Measurements from ENCODE around the gene ZNF446.
"Not testable (repeated sequence)": the region's sequence is repeated elsewhere in the genome, so short reads cannot be mapped to it uniquely, and the experiment has no call there.

Gene ZNF446

DNA sequence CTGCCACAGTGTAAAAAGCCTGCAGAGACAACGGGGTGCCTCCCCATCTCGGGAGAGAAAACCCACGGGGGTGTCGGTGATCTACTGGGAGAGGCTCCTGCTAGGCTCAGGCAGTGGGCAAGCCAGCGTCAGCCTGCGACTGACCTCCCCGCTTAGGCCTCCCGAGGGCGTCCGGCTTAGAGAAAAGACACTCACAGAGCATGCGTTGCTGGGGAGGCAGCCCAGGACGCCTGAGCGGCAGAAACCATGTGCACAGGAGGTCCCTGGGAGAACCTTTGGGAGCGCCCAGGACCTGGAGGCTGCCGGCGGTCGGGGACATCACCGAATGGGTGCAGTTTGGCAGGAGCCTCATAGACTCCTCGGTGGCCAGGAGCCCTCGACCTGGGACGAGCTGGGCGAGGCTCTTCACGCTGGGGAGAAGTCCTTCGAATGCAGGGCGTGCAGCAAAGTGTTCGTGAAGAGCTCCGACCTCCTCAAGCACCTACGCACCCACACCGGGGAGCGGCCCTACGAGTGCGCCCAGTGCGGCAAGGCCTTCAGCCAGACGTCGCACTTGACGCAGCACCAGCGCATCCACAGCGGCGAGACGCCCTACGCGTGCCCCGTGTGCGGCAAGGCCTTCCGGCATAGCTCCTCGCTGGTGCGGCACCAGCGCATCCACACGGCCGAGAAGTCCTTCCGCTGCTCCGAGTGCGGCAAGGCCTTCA, 5.2 kb upstream of the ZNF446 start:
- not testable (repeated sequence) for DNase-seq (ENCODE audit: low spot score)

DNA sequence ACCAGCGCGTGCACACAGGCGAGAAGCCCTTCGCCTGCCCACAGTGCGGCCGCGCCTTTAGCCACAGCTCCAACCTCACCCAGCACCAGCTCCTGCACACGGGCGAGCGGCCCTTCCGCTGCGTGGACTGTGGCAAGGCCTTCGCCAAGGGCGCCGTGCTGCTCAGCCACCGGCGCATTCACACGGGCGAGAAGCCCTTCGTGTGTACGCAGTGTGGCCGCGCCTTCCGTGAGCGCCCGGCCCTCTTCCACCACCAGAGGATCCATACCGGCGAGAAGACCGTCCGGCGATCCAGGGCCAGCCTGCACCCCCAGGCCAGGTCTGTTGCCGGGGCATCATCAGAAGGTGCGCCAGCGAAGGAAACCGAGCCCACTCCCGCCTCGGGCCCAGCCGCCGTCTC, 4.4 kb upstream of the ZNF446 start:
- no peak for DNase-seq (ENCODE audit: low spot score)

DNA sequence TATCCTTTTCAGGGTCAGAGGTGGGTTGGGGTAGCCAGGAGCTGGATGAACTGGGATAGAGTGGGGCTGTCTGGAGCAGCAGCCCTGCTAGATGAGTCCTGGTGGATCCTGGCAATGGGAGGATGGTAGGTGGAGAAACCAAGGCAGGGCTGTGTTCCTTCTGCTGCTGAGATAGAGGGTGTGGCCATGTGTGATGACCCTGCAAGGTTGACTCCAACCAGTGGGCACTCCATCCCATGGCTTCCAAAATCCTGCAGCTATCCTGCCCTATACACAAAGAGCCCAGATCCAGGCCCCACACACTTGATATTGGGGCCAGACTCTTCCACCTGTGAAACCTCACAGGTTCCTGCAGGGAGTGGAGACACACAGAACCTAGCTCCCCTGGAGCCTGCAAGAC, 2.4 kb upstream of the ZNF446 start:
- DNase-seq (ENCODE audit: low spot score), result no peak

DNA sequence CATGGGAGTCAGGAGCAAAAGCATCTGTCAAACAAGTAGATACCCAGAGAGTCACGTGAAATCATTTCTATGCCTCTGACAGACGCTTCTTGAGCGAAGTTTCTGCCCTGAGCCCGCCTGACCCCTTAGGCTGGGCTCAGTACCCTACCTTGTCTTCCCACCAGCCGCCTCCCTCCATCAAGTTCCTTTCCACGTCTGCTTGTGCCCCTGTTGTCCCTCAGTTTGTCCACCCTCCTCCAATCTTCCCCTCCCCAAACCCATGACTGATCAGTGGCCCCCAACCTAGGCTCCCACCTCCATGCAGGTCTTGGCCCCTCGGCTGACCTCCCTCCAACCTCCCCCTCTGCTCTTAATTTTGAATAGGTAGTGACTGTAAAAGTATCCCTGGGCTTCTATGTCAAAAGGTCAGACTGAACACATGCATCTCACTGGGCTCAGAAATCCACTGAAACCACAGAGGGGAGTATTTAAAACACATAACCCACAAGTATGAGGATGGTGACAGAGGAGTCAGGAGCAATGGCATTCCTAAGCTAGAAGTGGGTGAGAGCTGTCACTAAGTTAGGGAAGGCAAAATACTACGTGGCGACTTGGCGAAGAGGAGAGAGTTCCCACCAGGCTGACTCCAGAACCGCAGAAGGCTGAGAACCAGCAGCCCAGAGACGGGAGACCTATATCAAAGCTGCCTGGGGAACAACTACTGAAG, 1.7 kb upstream of the ZNF446 start:
- no peak for DNase-seq (ENCODE audit: low spot score)

DNA sequence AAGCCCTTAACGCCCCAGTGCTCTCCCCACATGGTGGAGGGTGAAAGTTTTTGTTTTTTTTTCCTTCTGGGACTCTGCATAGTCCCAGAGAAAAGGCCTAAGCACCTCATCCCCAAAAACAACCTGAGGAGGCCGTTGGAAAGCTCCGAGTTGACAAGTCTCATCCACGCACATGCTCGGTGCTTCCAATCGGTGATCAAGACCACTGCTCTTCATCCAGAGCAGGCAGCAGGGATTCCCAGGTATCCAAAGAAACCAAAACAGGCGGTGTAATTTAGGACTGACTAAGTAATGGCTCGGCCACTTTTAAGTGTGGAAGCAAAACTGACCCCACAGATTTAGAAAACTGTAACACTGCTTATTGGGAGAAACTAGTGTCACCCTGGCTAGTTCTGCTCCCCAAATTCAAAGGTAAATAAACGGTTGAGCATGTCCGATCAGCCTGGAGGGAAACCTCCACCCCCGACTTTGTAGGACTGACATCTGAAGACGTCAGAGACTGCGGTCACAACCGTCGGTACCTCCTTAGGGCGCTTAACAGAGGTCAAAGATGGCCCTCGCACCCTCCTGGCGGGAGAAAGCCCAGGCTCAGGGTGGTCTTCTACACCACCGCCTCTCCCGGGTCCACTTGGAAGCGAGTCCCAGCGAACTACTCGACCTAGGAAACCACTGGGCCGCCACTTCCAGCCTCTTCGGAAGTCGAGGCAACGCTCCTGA, 997 bp upstream of the ZNF446 start:
- DNase-seq (ENCODE audit: low spot score), result no peak

DNA sequence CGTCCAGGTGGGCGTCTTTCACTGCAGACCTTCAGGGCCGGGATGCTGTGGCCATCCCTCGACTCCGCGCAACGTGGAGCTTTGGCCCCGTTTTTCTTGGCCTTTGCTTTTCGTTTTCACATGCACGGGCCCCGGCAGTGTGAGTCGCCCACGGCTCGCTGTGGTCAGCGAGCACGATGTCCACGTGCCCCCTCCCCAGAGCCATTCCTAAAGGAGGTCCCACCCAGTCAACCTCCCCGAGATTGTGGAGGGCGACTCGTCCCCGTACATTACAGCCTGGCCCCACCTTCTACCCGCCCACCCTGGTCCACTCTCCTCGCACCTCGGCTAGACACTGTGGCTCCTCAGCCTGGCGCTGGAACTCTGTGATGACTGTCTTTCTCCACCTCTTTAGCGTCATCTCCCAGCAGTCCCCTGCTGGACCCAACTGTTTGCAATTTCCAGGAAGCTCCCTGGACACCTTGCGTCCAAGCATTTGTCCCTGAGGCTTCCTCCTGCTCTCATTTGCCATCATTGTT, 405 bp downstream of the ZNF446 start:
- no peak for DNase-seq (ENCODE audit: low spot score)

DNA sequence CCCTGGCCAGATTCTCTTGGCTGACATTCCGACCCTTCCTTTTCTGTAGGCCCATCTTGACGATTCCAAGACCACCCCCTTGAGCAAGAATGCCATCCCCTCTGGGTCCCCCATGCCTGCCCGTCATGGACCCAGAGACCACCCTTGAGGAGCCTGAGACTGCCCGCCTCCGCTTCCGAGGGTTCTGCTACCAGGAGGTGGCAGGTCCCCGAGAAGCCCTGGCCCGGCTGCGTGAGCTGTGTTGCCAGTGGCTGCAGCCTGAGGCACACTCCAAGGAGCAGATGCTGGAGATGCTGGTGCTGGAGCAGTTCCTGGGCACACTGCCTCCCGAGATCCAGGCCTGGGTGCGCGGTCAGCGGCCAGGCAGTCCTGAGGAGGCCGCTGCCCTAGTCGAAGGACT, 978 bp downstream of the ZNF446 start:
- no peak for DNase-seq (ENCODE audit: low spot score)

DNA sequence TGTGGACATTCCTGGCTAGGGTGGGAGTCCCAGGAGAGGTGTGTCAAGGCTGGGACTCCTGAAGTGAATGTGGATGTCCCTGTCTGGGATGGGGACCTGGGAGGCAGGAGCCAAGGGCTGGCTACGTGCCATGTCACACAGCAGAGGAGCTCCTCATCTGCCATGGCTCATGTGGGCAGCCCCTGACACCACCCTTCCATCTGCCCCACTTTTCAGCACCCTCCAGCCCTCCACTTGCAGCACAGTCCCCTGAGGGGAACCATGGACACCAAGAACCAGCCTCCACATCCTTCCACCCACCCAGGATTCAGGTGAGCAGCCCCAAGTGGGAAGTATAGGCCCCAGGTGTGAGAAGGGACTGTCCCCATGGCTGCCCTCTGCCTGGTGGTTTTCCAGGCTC, 1.7 kb downstream of the ZNF446 start:
- no peak for DNase-seq (ENCODE audit: low spot score)

DNA sequence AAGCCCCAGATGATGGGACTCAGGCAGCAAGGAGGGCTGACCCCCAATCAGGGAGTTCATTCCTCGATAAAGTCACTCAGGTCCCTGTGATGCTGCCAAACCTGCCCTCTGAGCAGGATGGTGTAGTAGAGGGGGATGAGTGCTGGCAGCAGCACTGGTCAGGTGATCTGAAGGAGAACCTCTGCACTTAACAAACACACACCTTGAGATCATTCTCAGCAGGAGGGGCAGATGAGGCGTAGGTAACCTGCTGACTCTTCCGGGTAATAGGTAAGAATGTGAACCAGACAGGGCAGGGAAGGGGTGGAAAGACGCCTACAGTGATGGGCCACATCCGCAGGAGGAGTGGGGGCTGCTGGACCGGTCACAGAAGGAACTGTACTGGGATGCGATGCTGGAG, 3.2 kb downstream of the ZNF446 start:
- DNase-seq (ENCODE audit: low spot score), result no peak

DNA sequence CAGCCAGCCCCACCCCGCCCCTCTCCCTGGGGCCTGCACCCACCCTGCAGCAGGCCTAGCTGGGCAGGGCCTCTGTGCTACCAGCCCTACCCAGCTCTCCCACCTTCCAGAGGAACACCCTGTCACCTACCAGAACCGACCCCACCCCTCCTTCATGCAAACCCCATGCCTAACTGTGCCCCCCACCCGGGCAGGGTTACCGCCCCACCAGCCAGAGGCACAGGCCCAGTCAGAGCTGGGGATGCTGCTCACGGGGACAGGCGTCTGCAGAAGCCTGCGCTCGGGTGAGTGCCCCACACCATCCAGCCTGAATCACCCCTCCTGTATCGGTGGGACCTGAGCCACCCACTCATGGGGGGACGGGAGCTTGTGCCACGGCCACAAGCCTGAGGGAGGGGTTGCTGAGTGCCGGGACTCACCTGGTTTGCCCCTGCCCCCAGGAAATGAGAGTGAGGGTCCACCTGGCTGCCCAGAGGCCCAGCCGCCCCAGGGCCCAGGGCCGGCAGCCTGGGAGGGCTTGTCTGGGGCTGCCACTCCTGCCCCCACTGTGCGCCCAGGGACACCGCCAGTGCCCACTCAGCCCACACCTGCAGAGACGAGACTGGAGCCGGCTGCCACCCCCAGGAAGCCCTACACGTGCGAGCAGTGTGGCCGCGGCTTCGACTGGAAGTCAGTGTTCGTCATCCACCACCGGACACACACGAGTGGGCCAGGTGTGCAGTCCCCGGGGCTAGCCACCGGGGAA, 3.8 kb downstream of the ZNF446 start:
- no peak for DNase-seq (ENCODE audit: low spot score)

DNA sequence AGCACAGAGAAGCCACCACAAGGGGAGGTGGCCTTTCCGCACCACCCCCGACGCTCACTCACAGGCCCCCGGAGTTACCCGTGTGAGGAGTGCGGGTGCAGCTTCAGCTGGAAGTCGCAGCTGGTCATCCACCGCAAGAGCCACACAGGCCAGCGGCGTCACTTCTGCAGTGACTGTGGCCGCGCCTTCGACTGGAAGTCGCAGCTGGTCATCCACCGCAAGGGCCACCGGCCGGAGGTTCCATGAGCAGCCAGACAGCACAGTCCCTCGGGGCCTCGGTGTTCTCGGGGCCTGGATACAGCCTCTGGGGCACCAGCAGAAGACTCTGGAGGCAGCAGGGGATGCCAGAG, 4.3 kb downstream of the ZNF446 start:
- no peak for DNase-seq (ENCODE audit: low spot score)

DNA sequence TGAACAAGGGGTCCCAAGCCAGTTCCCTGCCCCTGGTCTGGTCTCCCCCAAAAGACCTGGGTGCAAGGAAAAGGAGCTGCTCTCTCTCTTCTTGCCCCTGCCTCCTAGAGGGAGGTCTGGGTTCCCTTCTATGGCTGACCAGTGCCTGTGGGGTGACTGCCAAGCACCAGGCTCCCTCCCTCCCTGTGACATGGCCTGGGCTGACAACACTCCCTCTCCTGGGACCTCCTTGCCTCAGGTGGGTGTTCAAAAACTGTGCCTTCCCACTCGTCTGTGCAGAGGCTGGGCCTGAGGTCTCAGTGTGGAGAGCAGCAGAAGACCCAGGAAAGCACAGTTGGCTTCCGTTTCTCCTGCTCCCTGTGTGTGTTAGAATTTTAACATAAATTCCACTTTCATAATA, 4.7 kb downstream of the ZNF446 start:
- no peak for DNase-seq (ENCODE audit: low spot score)

DNA sequence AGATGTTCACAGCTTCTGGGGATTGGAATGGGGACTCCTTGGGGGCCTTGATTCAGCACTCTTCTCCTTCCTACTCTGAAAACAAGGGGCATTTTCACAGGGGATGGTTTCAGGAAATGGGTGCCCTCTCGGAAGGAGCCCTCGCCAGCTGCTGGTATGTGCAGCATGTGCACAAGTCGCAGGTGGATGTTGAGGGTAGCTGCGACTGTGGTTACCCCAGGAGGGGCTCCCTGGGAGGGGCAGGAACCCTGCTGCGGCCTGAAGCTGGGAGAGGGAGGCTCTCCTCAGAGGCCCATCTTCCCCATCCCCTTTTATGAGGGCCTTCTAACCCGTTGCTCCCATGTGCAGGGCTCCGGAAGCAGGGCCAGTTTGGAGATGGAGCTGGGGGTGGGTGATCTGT, 6.2 kb downstream of the ZNF446 start:
- DNase-seq (ENCODE audit: low spot score), result no peak

DNA sequence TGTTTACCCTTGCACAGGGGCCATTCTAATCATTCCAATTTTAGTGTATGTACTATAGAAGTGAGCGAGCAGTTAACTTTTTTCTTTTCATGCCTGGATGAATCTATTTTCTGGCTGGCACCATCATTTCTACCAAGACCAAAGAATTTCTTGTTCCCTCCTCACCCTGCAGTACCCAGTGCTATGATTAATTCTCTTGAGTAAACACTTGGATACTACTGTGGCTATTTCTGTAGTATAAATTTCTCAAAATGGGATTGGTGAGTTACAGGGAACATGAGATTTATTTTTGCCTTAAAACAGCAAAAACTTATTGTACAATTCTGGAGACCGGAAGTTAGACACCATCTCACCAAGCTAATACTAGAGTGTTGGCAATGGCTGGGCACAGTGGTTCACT, 7.6 kb downstream of the ZNF446 start:
- DNase-seq (ENCODE audit: low spot score), result no peak

DNA sequence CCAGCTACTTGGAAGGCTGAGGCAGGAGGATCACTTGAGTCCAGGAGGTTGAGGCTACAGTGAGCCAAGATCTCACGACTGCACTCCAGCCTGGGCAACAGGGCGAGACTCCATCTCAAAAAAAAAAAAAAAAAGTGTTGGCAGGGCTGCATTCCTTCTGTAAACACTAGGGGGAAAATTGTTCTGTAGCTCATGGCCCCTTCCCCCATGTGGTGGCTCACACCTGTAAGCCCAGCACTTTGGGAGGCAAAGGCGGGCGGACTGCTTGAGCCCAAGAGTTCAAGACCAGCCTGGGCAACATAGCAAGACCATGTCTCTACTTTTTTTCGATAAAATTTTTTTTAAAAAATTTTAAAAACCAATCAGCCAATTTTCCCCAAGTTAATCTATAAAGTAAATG, 8.2 kb downstream of the ZNF446 start:
- not testable (repeated sequence) for DNase-seq (ENCODE audit: low spot score)

DNA sequence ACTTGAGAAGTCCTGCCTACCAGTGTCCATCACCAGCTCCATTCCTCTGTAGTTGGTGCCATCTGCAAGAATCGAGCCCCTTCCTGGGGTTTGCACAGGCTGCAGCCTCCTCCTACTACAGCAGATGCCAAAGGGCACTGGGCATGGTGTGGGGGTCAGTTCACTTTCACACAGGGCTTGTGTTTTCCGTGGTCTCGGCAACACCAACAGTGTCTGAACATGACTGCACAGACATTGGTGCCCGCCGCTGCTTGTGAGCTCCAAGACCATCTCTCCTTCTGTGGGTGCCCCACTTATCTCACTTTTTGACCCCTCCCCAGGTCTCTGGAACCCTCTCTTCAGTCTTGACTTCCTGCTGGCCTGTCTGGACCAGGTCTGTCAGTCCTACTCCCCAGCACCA, 15.2 kb downstream of the ZNF446 start:
- DNase-seq (ENCODE audit: low spot score), result no peak

DNA sequence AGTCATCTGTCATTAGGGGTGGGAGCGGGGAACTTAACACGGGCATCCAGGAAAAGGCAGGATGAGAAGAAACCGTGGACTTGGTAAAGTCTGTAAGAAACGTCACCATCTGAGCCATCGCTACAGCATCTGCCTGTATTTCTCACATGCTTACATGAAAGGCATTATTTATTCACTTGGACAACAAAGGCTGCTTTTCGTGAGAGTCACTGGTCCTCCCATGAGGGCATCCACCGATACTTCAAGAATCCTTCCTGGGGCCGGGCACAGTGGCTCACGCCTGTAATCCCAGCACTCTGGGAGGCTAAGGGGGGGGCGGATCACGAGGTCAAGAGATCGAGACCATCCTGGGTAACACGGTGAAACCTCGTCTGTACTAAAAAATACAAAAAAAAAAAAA, 16.1 kb downstream of the ZNF446 start:
- no peak for DNase-seq (ENCODE audit: low spot score)

DNA sequence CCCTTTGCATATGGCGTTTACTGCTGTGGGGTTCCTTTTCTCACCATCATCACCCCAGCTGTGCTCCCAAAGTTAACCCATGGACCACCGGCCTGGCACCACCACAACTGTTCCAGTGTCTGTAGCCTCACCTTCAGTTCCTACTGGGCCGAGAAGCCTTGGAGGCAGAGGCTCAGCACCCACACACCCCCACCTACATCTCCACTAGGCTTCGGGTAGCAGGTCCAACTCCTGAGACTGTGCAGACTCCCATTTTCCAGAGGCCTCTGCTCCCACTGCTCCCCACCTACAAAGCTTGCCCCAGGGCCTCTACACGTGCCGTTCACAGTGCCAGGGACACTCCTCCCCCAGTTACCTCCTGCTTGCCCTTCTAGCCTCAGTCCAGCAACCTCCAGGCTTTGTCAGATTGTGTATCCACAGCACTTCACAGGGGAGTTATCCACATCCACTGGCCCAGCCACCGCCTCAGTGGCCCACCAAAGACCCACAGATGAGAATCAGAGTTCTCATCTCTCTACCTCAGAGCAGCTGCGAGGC, 21.6 kb downstream of the ZNF446 start:
- DNase-seq (ENCODE audit: low spot score), result no peak

DNA sequence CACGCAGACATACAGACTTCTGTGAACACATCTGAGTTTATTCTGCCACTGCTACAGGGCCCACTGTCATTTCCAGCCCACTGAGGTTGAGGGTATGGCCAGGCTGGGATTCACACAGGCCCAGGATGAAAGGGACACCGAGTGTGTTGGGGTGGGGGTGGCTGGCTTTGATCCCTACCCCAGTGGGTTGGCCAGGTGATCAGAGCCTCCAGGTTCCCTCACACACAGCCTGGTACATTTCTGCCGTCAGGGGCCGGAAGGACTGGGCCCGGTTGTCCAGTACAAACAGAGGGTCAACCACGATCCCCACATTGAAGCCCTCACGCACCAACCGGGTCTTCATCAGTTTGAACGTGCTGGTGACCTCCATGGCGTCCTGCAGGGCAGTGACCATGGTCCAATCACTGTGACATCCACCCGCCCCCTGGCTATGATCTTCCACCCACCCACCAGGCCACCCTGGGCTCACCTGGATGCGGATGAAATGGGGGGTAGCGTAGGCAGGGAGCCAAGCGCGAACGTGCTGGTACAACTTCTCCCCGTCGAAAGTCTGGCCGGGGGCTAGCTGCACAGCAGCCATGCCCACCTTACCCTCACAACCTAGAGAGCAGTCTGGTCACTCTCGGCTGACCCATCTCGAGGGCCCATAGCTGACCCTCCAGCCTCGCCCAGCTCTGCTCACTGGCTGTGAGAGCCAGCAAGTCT, 22.3 kb downstream of the ZNF446 start:
- no peak for DNase-seq (ENCODE audit: low spot score)

DNA sequence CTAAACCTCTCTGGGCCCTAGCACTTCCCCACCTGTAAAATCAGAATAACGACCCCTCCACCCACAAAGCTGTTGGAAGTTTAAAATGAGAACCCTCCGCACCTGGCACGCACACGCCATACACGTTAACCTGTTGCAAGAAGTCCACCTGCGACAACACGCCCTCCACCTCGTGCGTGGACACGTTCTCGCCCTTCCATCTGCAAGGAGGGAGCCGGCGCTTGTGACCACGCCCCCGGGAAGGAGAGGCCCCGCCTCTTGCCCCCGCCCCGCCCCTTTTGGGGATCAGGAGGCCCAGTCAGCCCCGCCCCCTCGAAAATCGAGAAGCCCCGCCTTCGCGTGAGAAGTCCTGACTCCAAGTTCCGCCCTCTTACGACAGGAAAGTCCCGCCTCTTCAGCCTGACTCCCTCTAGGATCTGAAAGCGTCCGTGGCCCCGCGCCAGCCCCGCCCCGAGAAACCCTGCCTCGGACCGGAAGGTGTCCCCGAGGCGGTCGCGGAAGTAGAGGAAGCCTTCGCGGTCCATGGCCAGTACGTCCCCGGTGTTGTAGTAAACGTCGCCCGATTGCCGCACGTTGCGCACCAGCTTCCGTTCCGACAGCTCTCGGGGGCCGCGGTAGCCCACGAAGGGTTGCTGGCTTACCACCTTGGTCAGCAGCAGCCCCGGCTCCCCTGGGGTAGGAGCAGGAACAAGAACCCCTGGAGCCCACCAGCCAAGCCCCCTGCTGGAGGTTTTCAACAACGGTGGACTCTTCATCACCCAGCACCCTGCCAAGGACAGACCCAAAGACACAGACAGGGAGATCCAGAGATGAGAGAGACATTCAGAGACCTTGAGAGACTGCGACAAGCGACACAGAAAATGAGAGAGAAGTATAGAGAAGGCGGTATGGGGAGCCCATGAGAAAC, 23.1 kb downstream of the ZNF446 start:
- DNase-seq (ENCODE audit: low spot score), result peak; percentile 98

DNA sequence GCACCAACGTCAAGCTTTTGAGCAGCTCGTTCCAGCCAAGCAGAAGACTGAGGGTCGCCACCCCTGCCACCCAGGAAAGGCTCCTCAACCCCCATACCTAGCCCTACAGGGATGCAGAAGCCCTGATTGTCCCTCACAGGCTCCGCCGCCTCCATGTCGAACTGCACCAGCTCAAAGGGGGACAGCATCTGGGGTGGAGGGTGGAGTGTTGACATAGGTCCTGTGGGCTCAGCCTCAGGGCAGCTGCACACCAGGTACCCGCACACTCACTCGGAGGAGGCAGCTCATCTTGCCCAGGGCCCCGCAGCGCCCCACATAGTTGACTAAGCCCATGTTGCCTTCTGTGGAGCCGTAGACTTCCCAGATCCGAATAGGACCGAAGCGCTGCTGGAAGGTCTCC, 24.1 kb downstream of the ZNF446 start:
- no peak for DNase-seq (ENCODE audit: low spot score)

Measured in hematopoietic multipotent progenitor cell treated with erythropoietin and hydrocortisone succinate and interleukin-3 and kit ligand, for 17 days (in vitro differentiated cells).